ENCODE results near the gene PODXL.

DNA sequence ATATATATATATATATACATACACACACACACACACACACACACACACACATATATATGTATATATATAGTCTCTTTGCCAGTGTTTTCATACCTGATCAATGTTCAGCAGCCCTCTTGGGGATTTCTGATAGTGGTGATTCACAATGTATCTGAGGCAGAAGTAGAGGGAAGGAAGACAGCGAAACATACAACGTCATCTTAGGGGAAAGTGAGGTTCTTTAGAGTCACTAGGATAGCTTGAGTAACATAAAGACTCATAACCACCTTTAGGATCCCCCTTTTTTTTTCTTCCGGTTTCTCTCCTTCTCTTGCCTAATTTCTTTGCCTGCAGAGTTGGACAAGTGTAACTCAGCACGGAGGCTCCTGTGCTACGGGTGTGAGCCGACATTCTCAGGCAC is 56.6 kb downstream of the PODXL start:
- TF ChIP-seq CTCF (IDR thresholded peaks at IDR 0.05): no peak
- no peak for TF ChIP-seq POLR2A (IDR thresholded peaks at IDR 0.05)

All from testis (tissue), 2 donors.